WTC11 (cell line): ENCODE measurements around the gene GPR162. TPM values are rescaled to one million over a fixed set of nuclear protein-coding genes. Genes with fewer than 3 reads are reported as not detected.

Experiments used
- ATAC-seq: fragments of 200-7000 bp; cut with Tn5 transposase; 2 replicates; pipeline ENCODE4 v1.10.0; 2021; ENCODE audit warnings: mild to moderate bottlenecking, moderate library complexity
- CTCF ChIA-PET: fragments of 300-600 bp; sonication (Branson Sonifier 250); formaldehyde crosslinking; loops from one replicate; lab custom pipeline; 2021; ENCODE audit warnings: antibody characterized with exemption; lab: Charles Lee
- POLR2A ChIA-PET: fragments of 350-600 bp; sonication (Branson Sonifier 250); formaldehyde crosslinking; loops from one replicate; lab custom pipeline; 2021; ENCODE audit warnings: antibody characterized with exemption; lab: Charles Lee
- DNase-seq: peaks from one replicate; pipeline ENCODE4 v3.0.0; 2021; ENCODE audit warnings: low spot score
- H3K27ac Mint-ChIP-seq: 2 replicates; pipeline ENCODE4 v1.8.0; 2021; ENCODE audit warnings: mixed read lengths
- H3K27me3 Mint-ChIP-seq: 2 replicates; pipeline ENCODE4 v1.8.0; 2021; ENCODE audit warnings: low read depth, mild to moderate bottlenecking, moderate library complexity, mixed read lengths
- H3K36me3 Mint-ChIP-seq: 2 replicates; pipeline ENCODE4 v1.8.0; 2021; ENCODE audit warnings: mixed read lengths
- H3K4me1 Mint-ChIP-seq: 2 replicates; pipeline ENCODE4 v1.8.0; 2022; ENCODE audit warnings: mixed read lengths
- H3K4me3 Mint-ChIP-seq: 2 replicates; pipeline ENCODE4 v1.8.0; 2021; ENCODE audit warnings: mild to moderate bottlenecking, moderate library complexity, mixed read lengths
- H3K9me3 Mint-ChIP-seq: 2 replicates; pipeline ENCODE4 v1.8.0; 2021; ENCODE audit warnings: mixed read lengths
- E2F5 ChIP-seq: sonication (generic); formaldehyde crosslinking; IDR thresholded peaks from 2 replicates; pipeline ENCODE4 v1.8.1; 2022; ENCODE audit warnings: mild to moderate bottlenecking, moderate library complexity, missing genetic modification reagents
- KAT7 ChIP-seq: sonication (generic); formaldehyde crosslinking; IDR thresholded peaks from 2 replicates; pipeline ENCODE4 v1.8.1; 2023; ENCODE audit warnings: missing genetic modification reagents, mild to moderate bottlenecking, borderline replicate concordance
- RELA ChIP-seq: sonication (generic); formaldehyde crosslinking; IDR thresholded peaks from 2 replicates; pipeline ENCODE4 v1.8.1; 2022; ENCODE audit warnings: missing genetic modification reagents, mild to moderate bottlenecking, borderline replicate concordance
- ZNF138 ChIP-seq: sonication (generic); formaldehyde crosslinking; conservative IDR thresholded peaks from 2 replicates; pipeline ENCODE4 v1.8.1; 2022; ENCODE audit warnings: mild to moderate bottlenecking, moderate library complexity, missing genetic modification reagents
- ZNF263 ChIP-seq: sonication (generic); formaldehyde crosslinking; IDR thresholded peaks from 2 replicates; pipeline ENCODE4 v1.8.1; 2022; ENCODE audit warnings: low read depth, mild to moderate bottlenecking, moderate library complexity, missing genetic modification reagents
- total RNA-seq: library from RNA; stranded (reverse); gene quantifications from 3 replicates; pipeline ENCODE4 v1.2.3, GENCODE V29; 2021
- TF ChIP-seq, protein P1 (sequence below): sonication (generic); formaldehyde crosslinking; IDR thresholded peaks from 2 replicates; pipeline ENCODE4 v1.8.0; 2023; ENCODE audit warnings: missing genetic modification reagents, mild to moderate bottlenecking, borderline replicate concordance
- TF ChIP-seq, protein P2 (sequence below): sonication (generic); formaldehyde crosslinking; conservative IDR thresholded peaks from 2 replicates; pipeline ENCODE4 v1.8.1; 2022; ENCODE audit warnings: mild to moderate bottlenecking, missing genetic modification reagents
- TF ChIP-seq, protein P3 (sequence below): sonication (generic); formaldehyde crosslinking; IDR thresholded peaks from 2 replicates; pipeline ENCODE4 v1.8.0; 2022; ENCODE audit warnings: missing genetic modification reagents
- TF ChIP-seq, protein P4 (sequence below): sonication (generic); formaldehyde crosslinking; IDR thresholded peaks from 2 replicates; pipeline ENCODE4 v1.8.1; 2022; ENCODE audit warnings: missing genetic modification reagents, borderline replicate concordance
- TF ChIP-seq, protein P5 (sequence below): sonication (generic); formaldehyde crosslinking; IDR thresholded peaks from 2 replicates; pipeline ENCODE4 v1.8.0; 2022; ENCODE audit warnings: mild to moderate bottlenecking, missing genetic modification reagents

Gene GPR162
- total RNA-seq, 1 experiment from 2014 or later: 7.3 TPM

DNA sequence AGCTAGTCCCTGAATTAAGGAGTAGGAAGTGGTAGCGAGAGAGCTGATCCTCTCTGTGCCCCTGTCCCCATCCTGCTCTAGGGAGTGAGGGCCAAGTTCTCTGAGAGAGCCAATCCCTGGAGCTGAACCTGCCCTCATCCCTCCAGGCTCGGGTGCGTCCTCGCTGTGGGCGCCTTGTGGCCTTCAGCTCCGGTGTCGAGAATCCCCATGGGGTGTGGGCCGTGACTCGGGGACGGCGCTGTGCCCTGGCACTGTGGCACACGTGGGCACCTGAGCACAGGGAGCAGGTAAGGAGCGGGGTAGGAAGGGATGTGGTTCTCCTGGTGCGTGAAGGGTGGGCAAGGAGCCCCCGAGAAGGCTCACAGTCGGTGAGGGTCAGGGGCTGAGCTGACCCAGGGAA is 17.2 kb downstream of the GPR162 start:
- peaks cover 49% of the 10 kb centered on the region for H3K36me3 Mint-ChIP-seq
- no peaks in the 10 kb centered on the region for H3K27me3 Mint-ChIP-seq
- H3K9me3 Mint-ChIP-seq: no peaks in the 10 kb centered on the region
- H3K4me1 Mint-ChIP-seq: peaks cover 18% of the 10 kb centered on the region
- ATAC-seq (no peak), DNase-seq (no peak)
- no peak overlapping the region for H3K27ac Mint-ChIP-seq
- no peak overlapping the region for H3K4me3 Mint-ChIP-seq
- TF ChIP-seq, protein P1, sequence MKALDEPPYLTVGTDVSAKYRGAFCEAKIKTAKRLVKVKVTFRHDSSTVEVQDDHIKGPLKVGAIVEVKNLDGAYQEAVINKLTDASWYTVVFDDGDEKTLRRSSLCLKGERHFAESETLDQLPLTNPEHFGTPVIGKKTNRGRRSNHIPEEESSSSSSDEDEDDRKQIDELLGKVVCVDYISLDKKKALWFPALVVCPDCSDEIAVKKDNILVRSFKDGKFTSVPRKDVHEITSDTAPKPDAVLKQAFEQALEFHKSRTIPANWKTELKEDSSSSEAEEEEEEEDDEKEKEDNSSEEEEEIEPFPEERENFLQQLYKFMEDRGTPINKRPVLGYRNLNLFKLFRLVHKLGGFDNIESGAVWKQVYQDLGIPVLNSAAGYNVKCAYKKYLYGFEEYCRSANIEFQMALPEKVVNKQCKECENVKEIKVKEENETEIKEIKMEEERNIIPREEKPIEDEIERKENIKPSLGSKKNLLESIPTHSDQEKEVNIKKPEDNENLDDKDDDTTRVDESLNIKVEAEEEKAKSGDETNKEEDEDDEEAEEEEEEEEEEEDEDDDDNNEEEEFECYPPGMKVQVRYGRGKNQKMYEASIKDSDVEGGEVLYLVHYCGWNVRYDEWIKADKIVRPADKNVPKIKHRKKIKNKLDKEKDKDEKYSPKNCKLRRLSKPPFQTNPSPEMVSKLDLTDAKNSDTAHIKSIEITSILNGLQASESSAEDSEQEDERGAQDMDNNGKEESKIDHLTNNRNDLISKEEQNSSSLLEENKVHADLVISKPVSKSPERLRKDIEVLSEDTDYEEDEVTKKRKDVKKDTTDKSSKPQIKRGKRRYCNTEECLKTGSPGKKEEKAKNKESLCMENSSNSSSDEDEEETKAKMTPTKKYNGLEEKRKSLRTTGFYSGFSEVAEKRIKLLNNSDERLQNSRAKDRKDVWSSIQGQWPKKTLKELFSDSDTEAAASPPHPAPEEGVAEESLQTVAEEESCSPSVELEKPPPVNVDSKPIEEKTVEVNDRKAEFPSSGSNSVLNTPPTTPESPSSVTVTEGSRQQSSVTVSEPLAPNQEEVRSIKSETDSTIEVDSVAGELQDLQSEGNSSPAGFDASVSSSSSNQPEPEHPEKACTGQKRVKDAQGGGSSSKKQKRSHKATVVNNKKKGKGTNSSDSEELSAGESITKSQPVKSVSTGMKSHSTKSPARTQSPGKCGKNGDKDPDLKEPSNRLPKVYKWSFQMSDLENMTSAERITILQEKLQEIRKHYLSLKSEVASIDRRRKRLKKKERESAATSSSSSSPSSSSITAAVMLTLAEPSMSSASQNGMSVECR (CRISPR knock-in tag): no peak
- TF ChIP-seq KAT7 (CRISPR knock-in tag) (no peak), E2F5 (CRISPR knock-in tag) (no peak), RELA (no peak), ZNF263 (CRISPR knock-in tag) (no peak)
- TF ChIP-seq, protein P2, sequence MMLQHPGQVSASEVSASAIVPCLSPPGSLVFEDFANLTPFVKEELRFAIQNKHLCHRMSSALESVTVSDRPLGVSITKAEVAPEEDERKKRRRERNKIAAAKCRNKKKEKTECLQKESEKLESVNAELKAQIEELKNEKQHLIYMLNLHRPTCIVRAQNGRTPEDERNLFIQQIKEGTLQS (CRISPR knock-in tag): no peak
- TF ChIP-seq, protein P3, sequence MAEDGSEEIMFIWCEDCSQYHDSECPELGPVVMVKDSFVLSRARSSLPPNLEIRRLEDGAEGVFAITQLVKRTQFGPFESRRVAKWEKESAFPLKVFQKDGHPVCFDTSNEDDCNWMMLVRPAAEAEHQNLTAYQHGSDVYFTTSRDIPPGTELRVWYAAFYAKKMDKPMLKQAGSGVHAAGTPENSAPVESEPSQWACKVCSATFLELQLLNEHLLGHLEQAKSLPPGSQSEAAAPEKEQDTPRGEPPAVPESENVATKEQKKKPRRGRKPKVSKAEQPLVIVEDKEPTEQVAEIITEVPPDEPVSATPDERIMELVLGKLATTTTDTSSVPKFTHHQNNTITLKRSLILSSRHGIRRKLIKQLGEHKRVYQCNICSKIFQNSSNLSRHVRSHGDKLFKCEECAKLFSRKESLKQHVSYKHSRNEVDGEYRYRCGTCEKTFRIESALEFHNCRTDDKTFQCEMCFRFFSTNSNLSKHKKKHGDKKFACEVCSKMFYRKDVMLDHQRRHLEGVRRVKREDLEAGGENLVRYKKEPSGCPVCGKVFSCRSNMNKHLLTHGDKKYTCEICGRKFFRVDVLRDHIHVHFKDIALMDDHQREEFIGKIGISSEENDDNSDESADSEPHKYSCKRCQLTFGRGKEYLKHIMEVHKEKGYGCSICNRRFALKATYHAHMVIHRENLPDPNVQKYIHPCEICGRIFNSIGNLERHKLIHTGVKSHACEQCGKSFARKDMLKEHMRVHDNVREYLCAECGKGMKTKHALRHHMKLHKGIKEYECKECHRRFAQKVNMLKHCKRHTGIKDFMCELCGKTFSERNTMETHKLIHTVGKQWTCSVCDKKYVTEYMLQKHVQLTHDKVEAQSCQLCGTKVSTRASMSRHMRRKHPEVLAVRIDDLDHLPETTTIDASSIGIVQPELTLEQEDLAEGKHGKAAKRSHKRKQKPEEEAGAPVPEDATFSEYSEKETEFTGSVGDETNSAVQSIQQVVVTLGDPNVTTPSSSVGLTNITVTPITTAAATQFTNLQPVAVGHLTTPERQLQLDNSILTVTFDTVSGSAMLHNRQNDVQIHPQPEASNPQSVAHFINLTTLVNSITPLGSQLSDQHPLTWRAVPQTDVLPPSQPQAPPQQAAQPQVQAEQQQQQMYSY (CRISPR knock-in tag): no peak
- TF ChIP-seq, protein P4, sequence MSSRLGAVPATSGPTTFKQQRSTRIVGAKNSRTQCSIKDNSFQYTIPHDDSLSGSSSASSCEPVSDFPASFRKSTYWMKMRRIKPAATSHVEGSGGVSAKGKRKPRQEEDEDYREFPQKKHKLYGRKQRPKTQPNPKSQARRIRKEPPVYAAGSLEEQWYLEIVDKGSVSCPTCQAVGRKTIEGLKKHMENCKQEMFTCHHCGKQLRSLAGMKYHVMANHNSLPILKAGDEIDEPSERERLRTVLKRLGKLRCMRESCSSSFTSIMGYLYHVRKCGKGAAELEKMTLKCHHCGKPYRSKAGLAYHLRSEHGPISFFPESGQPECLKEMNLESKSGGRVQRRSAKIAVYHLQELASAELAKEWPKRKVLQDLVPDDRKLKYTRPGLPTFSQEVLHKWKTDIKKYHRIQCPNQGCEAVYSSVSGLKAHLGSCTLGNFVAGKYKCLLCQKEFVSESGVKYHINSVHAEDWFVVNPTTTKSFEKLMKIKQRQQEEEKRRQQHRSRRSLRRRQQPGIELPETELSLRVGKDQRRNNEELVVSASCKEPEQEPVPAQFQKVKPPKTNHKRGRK (CRISPR knock-in tag): no peak
- ChIA-PET POLR2A (interaction anchor here (2.2 kb wide), 1 partner anchor 13 kb away, joined by 9 read pairs; the partner anchor contains the start of genes CDCA3 and USP5), CTCF (interaction anchor here (0.8 to 5.1 kb wide), 6 partner anchors 14 to 122 kb away, joined by 3 to 28 read pairs (median 6); partner anchors contain the start of genes CDCA3, MLF2, PTMS and SPSB2)

GRCh38 chr12:6839482-6840201 is 18.0 kb downstream of the GPR162 start:
- TF ChIP-seq, protein P5, sequence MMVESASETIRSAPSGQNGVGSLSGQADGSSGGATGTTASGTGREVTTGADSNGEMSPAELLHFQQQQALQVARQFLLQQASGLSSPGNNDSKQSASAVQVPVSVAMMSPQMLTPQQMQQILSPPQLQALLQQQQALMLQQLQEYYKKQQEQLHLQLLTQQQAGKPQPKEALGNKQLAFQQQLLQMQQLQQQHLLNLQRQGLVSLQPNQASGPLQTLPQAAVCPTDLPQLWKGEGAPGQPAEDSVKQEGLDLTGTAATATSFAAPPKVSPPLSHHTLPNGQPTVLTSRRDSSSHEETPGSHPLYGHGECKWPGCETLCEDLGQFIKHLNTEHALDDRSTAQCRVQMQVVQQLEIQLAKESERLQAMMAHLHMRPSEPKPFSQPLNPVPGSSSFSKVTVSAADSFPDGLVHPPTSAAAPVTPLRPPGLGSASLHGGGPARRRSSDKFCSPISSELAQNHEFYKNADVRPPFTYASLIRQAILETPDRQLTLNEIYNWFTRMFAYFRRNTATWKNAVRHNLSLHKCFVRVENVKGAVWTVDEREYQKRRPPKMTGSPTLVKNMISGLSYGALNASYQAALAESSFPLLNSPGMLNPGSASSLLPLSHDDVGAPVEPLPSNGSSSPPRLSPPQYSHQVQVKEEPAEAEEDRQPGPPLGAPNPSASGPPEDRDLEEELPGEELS (CRISPR knock-in tag): no peak
- TF ChIP-seq ZNF138: no peak
- H3K36me3 Mint-ChIP-seq: peaks cover 47% of the 10 kb centered on the region
- H3K27ac Mint-ChIP-seq: no peak overlapping the region; the same call in 1 of the 2 replicates
- peak; percentile 73 for DNase-seq
- no peaks in the 10 kb centered on the region for H3K9me3 Mint-ChIP-seq
- ChIA-PET POLR2A (interaction anchor here (0.5 to 2.2 kb wide), 3 partner anchors 12 to 150 kb away, joined by 3 to 9 read pairs (median 3); partner anchors contain the start of genes CDCA3 and USP5), CTCF (interaction anchor here (0.8 to 5.1 kb wide), 7 partner anchors 13 to 122 kb away, joined by 3 to 28 read pairs (median 5); partner anchors contain the start of genes CDCA3, MLF2, PTMS and SPSB2)
- H3K4me3 Mint-ChIP-seq: no peak overlapping the region
- no peaks in the 10 kb centered on the region for H3K27me3 Mint-ChIP-seq
- peaks cover 18% of the 10 kb centered on the region for H3K4me1 Mint-ChIP-seq
- peak; percentile 73 for ATAC-seq
